Osteoblast (primary cell): ENCODE results near the gene HDAC5. TPM values are rescaled to one million over a fixed set of nuclear protein-coding genes. Genes with fewer than 3 reads are reported as not detected.
"Not testable (repeated sequence)": the region's sequence is repeated elsewhere in the genome, so short reads cannot be mapped to it uniquely, and the experiment has no call there.

Source experiments
- DNase-seq: peaks from one replicate; pipeline ENCODE4 v3.0.0; 2011; ENCODE audit warnings: low spot score, mixed read lengths; ENCODE audit not compliant: insufficient read length; ENCODE audit errors: missing footprints
- H2AFZ ChIP-seq: 2 replicates; pipeline ENCODE4 v1.6.0; 2011; ENCODE audit warnings: mild to moderate bottlenecking, low read length
- H3K27ac ChIP-seq: 2 replicates; pipeline ENCODE4 v1.5.1; 2011; ENCODE audit warnings: mild to moderate bottlenecking, low read depth, low read length, moderate library complexity
- H3K27me3 ChIP-seq: 2 replicates; pipeline ENCODE4 v1.6.0; 2012; ENCODE audit warnings: mild to moderate bottlenecking, control low read depth, inconsistent platforms, low read length, moderate library complexity; ENCODE audit not compliant: insufficient read depth
- H3K36me3 ChIP-seq: 2 replicates; pipeline ENCODE4 v1.5.1; 2011; ENCODE audit warnings: mild to moderate bottlenecking, low read length, control low read depth, moderate library complexity; ENCODE audit not compliant: insufficient read depth
- H3K4me1 ChIP-seq: 2 replicates; pipeline ENCODE4 v1.5.1; 2011; ENCODE audit warnings: mild to moderate bottlenecking, low read length, control low read depth, moderate library complexity; ENCODE audit not compliant: insufficient read depth
- H3K4me2 ChIP-seq: 2 replicates; pipeline ENCODE4 v1.6.0; 2011; ENCODE audit warnings: mild to moderate bottlenecking, low read length; ENCODE audit not compliant: insufficient read depth
- H3K4me3 ChIP-seq: fragments of 200-600 bp; sonication (generic); 3 replicates; pipeline ENCODE4 v1.5.1; 2012; ENCODE audit warnings: mild to moderate bottlenecking, low read length, inconsistent platforms; ENCODE audit not compliant: insufficient read depth
- H3K79me2 ChIP-seq: 2 replicates; pipeline ENCODE4 v1.6.0; 2012; ENCODE audit warnings: mild to moderate bottlenecking, low read length, control low read depth, inconsistent platforms; ENCODE audit not compliant: insufficient read depth
- H3K9me3 ChIP-seq: 2 replicates; pipeline ENCODE4 v1.5.1; 2011; ENCODE audit warnings: low read depth, low read length, control low read depth
- H4K20me1 ChIP-seq: 2 replicates; pipeline ENCODE4 v1.6.0; 2012; ENCODE audit warnings: mild to moderate bottlenecking, low read length, control low read depth; ENCODE audit not compliant: insufficient read depth
- CTCF ChIP-seq: IDR thresholded peaks from 2 replicates; pipeline ENCODE4 v1.5.1; 2011; ENCODE audit warnings: mild to moderate bottlenecking, low read depth, low read length, moderate library complexity; ENCODE audit errors: extremely low read depth
- total RNA-seq: library from RNA; depleted of rRNA; stranded (reverse); fragments of >200 nt; gene quantifications from 2 replicates; pipeline ENCODE4 v1.2.3, GENCODE V29; 2012

HDAC5 gene
- total RNA-seq, 1 donor, result 85.4 TPM

- no peak overlapping the region for H3K4me3 ChIP-seq
- H3K4me1 ChIP-seq, result peaks cover 12% of the 10 kb centered on the region
- no peak for TF ChIP-seq CTCF
- no peaks in the 10 kb centered on the region for H3K27me3 ChIP-seq
- no peak overlapping the region for H3K27ac ChIP-seq
- peaks cover 33% of the 10 kb centered on the region for H4K20me1 ChIP-seq
- no peak overlapping the region for H3K4me2 ChIP-seq
- peaks cover 32% of the 10 kb centered on the region for H3K36me3 ChIP-seq
- DNase-seq, result peak; percentile 19
- no peak overlapping the region for H2AFZ ChIP-seq
- no peaks in the 10 kb centered on the region for H3K9me3 ChIP-seq
- peaks cover 51% of the 10 kb centered on the region for H3K79me2 ChIP-seq
Measured at GRCh38 chr17:44038604-44039011, 84.8 kb downstream of the HDAC5 start.

GRCh38 chr17:44037471-44037870, 86.0 kb downstream of the HDAC5 start:
- H3K9me3 ChIP-seq, result no peaks in the 10 kb centered on the region
- no peak overlapping the region for H2AFZ ChIP-seq
- peaks cover 23% of the 10 kb centered on the region for H4K20me1 ChIP-seq
- no peaks in the 10 kb centered on the region for H3K27me3 ChIP-seq
- TF ChIP-seq CTCF, result no peak
- H3K79me2 ChIP-seq, result peaks cover 46% of the 10 kb centered on the region
- H3K27ac ChIP-seq, result no peak overlapping the region
- H3K4me1 ChIP-seq, result peaks cover 3% of the 10 kb centered on the region
- no peak overlapping the region for H3K4me3 ChIP-seq
- DNase-seq, result peak; percentile 39
- H3K4me2 ChIP-seq, result no peak overlapping the region
- H3K36me3 ChIP-seq, result peaks cover 40% of the 10 kb centered on the region

- H3K9me3 ChIP-seq, H3K4me2 ChIP-seq, H3K4me3 ChIP-seq, H4K20me1 ChIP-seq, H3K27ac ChIP-seq, DNase-seq, H3K27me3 ChIP-seq, H2AFZ ChIP-seq, H3K4me1 ChIP-seq: not testable (repeated sequence)
- H3K79me2 ChIP-seq, result peaks cover 19% of the 10 kb centered on the region
- peaks cover 56% of the 10 kb centered on the region for H3K36me3 ChIP-seq
Measured at GRCh38 chr17:44034688-44035087, 88.8 kb downstream of the HDAC5 start.

- Histone ChIP-seq H4K20me1 (peaks cover 5% of the 10 kb centered on the region), H3K4me1 (no peaks in the 10 kb centered on the region), H3K79me2 (peaks cover 19% of the 10 kb centered on the region), H2AFZ (no peak overlapping the region), H3K4me2 (no peak overlapping the region), H3K4me3 (no peak overlapping the region), H3K27ac (no peak overlapping the region), H3K36me3 (peaks cover 62% of the 10 kb centered on the region), H3K27me3 (no peaks in the 10 kb centered on the region), H3K9me3 (no peaks in the 10 kb centered on the region)
- no peak for TF ChIP-seq CTCF
- peak; percentile 52 for DNase-seq
Measured at GRCh38 chr17:44033861-44034408, 89.5 kb downstream of the HDAC5 start.
